ENCODE results near the gene FBXL17.
"Not testable (repeated sequence)": the region's sequence is repeated elsewhere in the genome, so short reads cannot be mapped to it uniquely, and the experiment has no call there.

FBXL17 gene

DNA sequence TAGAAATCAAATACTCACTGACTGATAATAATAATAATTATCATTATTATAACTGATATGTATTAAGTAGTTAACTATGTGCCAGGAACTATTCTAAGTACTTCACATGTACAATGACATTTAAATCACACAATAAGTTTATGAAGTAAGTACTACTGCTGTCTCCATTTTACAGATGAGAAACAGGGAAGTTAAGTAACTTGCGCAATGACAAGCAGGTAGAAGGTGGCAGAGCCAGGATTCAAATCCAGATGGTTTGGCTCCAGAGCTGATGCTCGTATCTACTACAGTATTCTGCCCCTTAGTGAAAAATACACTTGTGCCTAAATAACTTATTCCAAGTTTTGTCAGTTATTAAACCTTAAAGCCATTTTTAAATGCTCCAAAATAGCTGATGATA lies 217.3 kb downstream of the FBXL17 start:
- no peak for DNase-seq (ENCODE audit: low read depth in 2 of 2)

DNA sequence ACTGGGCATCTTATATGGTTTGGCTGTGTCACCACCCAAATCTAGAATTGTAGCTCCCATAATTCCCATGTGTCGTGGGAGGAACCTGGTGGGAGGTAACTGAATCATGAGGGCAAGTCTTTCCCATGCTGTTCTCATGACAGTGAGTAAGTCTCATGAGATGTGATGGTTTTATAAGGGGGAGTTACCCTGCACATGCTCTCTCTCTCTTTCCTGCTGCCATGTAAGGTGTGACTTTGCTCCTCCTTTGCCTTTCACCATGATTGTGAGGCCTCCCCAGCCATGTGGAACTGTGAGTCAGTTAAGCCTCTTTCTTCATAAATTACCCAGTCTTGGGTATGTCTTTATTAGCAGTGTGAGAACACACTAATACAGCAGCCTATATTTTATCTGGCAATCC lies 229.0 kb downstream of the FBXL17 start:
- DNase-seq (ENCODE audit: low read depth in 2 of 2): not testable (repeated sequence)

DNA sequence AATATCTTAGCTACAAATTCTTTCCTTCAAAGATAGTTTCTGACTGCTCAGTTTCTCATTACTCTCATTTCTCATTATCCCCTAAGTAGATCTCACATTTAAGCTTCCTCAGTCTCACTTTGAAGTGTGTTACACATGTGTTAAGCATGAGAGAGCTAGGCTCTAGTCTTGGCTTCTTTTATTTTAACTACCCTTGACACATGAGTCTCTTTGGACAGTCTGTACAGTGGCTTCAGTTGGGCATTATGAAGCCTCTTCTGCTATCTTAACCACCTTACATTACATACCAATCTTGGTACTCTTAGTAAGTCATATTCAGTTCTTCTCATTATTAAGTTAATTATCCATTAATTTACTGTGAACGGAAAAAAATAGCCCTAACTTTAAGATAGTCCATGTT lies 232.5 kb downstream of the FBXL17 start:
- DNase-seq (ENCODE audit: low read depth in 2 of 2): no peak

DNA sequence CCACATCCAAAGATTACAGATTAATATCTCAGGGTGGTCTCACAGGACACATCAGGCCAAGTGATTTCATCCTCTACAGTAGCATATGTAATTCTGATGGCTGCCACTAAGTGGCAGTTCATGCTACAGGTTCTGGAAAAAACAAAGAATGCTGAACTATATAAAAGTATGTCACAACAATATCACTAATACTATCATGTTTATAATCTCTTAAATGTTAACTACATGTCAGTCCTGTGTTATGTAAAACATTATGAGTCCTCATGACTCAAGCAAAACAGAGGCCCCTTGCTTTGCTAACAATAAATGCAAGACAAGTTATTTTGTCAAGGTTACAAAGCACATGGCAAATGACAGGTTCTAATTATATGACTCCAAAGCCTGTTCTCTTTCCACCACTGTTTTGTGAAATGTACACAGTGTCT lies 233.2 kb downstream of the FBXL17 start:
- DNase-seq (ENCODE audit: low read depth in 2 of 2): no peak

DNA sequence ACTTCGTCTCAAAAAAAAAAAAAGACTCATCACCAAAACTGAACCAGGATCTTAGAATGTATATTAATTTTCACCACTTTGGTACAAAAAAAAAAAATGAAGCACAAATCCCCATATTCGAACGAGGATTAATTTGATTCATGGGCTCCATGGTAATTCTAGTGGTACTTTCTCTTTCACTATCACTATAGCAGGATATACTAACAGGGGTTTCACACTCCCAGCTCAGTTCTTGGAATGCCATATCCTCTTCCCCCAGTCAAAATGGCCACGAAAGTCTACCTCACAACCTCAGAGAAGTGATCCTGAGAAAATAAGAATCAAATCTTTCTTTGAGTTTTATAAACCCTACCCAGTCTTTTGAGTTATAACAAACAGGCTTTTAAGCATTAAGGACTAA lies 235.7 kb downstream of the FBXL17 start:
- DNase-seq (ENCODE audit: low read depth in 2 of 2): no peak

DNA sequence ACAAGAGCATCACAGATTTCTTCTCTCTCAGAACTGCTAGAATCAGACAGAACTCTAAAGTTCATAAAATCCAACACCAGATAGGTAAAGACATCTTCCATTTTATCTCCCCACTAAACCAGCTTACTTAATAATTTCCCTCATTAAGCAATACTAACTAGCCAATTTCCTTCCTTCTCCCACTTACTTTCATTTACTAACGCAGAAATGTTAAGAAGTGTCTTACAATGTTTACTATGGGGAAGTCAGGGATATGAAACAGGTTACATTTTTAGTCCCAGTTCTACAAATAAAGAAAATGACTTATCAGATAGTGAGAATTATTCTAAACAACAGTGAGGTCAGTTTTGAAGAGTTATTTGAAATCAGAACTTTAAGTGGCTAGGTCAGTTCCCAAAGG lies 236.5 kb downstream of the FBXL17 start:
- DNase-seq (ENCODE audit: low read depth in 2 of 2): no peak

DNA sequence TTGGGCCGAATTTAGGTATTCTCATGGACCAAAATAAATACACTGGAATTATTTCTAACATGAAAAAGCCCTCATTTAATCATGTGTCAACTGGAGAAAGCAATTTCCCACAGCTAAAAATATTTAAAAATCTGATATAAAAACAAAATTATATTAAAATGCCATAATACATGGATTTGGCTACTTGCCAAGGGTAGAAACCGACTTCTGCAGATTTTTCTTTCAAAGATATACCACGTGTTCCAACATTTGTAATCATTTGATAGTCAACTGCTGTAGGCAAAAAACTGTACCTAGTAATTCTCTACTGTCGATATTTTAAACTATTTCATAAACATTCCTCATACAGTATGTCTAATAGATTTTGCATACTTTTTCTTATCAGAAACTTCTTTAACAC lies 237.6 kb downstream of the FBXL17 start:
- no peak for DNase-seq (ENCODE audit: low read depth in 2 of 2)

DNA sequence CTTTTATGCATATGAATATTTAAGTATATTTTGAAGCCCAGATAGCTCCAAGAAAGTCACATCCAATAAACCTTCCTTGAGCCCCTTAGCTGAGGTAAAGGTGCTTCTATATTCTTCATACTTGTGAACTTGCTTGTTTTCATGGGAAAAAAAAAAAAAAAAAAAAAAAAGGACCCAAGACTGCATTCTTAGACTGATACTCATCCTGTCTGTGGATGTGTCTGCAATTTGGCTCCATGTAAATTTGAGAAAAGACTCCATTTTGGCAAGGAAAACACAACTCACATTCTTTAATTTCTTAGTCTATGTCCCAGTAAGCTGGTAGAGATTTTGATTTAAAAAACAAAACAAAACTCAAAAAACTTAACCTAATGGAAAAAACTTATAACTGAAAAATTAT lies 238.3 kb downstream of the FBXL17 start:
- no peak for DNase-seq (ENCODE audit: low read depth in 2 of 2)

DNA sequence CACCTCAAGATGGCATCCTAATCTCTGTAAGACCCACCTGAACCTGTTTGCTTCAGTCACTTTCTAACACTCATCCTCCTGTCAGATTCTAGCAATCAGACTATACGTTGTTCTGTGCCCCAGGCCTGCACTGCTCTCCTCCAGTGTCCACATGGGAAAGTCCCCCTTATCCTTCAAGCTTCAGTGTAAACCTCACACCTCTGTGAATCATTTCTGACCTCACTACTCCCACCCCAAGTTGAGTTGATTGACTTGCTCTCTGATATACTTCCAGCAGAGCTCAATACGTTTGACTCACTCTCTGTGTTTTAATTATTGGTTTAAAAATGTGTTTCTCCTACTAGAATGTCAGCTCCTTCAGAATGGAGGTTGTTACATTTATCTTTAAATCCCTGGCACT lies 240.2 kb downstream of the FBXL17 start:
- no peak for DNase-seq (ENCODE audit: low read depth in 2 of 2)

DNA sequence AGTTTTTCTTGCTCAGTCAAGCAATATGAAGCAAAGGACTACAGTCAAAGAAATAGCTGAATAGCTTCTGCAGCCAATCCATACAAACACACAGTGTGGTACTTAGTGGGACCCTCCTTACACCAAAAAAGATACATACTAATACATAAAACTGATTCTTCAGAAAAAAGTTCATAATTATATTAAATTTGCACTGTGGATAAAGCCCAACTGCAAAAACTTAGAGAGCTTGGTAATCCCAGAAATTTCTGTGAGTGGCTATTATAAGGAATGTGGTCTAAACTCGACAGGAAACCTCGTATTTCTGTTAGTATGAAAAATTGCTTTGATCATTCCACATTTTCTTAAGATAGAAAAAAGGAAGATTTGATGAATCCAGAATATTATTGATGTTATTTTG lies 245.4 kb downstream of the FBXL17 start:
- no peak for DNase-seq (ENCODE audit: low read depth in 2 of 2)

DNA sequence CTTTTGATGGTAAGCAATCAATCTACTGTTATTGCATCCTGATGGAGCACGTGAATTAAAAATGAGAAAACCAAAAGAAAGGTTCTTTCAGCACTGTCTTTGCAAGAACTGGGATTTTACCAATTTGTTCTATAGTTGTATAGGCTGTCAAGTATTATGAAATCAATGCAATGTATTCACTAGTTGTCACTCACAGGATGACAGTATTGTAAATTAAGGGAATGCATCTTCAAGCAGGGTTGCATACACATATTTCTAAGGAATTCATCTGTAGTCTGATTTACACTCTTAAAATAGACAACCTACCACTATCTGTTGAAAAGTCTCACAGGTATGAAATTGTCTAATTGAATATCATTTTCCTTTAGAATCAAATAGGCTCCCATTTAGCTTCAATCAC lies 252.8 kb downstream of the FBXL17 start:
- no peak for DNase-seq (ENCODE audit: low read depth in 2 of 2)

DNA sequence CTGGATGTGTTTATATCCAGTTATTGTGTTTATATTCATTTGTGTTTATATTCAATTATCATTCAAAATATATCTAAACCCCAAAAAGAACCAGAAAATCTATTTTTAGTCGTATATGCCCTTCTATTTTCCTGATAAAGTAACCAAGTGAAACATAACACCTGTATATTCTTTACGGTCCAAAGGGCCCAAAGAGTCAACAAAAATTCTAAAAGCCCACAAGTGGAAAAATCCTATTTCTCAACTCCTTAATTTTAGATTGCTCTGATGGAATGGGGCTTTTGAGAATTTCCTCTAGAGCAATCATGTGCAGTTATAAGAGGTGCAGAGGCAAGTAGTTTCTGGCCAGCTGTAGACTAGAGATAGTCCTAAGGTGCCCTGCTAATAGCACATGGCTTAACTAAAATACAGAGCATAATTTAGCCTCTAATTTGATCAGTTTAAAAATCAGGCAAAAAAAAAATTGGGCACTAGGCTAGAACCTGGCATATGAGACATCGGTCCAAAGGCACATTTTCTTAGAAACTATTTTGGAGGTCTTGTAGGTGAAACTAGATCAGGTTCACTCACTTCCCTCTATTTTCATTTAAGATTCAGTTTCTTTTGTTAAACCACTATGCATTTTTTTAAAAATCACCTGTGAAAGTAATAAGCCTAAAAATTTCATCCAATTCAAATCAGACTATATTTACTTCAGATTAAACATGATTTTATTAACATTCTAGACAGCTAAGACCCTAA lies 256.0 kb downstream of the FBXL17 start:
- no peak for DNase-seq (ENCODE audit: low read depth in 2 of 2)

DNA sequence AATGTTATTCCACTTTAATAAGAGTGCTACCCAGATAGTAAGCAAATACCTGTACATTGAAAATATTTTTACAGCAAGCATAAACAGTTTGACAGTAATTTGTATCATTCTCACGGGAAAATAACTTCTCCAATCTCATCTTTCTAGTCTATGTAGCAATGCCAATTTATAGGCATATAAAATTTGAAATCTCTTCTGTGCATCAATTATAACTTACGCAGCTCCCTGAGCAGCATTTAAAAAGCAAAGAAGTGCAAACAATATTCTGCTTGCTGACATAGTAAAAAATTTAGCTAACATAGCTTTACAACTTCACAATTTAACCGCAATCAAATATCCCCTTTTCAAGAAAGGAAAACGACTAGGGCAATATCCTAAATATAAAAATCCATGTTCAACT lies 257.3 kb downstream of the FBXL17 start:
- DNase-seq (ENCODE audit: low read depth in 2 of 2): no peak

DNA sequence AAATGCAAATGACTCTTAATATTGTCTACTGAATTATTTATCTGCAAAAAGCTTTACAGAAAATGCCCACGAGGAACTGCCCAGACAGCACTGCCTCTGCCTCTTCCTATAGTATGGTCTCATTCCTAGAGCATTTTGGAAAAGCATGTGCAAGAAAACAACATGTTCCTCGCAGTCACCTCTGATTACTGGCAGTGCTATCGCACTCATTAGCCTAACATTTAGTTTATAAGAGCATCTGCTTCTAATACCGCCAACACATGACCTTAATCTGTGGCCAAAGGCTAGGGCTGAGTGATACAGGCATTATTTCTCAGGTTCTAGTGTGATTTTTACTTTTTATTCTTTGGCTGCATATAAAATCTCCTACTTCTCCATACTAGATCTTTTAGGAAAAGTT lies 259.2 kb downstream of the FBXL17 start:
- DNase-seq (ENCODE audit: low read depth in 2 of 2): no peak

DNA sequence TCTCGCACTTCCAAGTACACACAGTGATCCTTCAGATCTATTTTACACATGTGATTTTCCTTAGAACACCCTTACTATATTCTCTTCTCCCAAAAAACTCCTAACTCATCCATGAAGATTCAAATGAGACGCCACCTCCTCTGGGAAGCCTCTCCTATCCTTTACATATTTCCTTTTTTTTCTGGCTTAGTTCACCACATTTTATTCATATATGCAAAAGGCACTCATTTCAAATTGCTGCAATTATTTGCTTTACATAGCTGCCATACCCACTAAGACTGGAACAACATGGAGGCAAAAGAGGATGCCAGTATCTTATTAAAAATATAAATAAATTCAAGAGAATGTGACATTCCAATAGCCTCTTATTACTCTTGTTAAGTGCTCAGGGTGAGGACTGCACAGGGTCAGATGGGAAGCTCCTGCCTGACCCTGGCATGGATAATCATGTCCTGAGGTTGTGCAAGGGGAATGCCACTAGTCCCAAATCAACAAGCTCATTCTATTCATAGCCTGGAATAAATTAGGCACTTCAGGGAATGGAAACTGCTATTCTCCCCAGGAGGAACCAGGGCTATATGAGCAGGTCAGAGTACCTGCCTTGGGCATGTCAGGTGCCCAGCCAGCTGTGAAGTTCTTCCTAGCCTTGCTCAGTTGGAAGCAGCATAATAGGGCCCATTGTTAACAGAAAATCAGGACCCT lies 262.9 kb downstream of the FBXL17 start:
- no peak for DNase-seq (ENCODE audit: low read depth in 2 of 2)

DNA sequence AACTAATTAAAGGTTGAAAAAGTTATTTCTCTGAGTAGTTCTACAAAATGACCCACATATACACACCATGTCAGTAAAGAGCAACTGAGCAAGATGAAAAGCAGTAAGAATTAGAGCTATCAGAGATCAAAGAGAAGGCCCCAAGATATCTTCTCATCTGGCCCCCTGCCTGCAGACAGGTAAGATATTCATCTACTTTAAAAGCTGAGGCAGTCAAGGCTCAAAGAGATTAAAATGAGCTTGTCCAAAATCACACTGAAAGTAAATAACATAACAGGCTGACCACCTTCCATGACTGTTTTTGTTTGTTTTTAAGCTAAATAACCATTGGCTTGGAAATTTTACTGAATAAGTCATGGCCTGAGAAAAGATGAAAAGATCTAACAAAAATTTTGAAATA lies 266.2 kb downstream of the FBXL17 start:
- DNase-seq (ENCODE audit: low read depth in 2 of 2): no peak

DNA sequence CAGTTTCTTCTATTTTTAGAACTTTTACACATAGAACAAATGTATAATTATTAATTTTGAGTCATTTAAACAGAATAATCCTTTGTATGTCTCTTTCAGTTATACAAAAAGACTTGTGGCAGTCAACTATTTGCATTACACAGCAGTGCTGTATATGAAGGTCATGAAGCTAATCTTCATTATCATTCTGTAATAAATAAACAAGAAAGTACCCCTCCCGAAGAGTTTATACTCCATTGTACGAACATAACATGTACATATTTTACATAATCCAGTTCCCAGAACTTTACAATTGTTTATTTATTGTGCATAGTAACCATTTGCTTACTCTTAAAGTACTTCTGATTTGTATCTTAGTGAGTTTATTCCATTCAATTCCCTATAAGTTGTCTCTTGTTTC lies 267.9 kb downstream of the FBXL17 start:
- no peak for DNase-seq (ENCODE audit: low read depth in 2 of 2)

DNA sequence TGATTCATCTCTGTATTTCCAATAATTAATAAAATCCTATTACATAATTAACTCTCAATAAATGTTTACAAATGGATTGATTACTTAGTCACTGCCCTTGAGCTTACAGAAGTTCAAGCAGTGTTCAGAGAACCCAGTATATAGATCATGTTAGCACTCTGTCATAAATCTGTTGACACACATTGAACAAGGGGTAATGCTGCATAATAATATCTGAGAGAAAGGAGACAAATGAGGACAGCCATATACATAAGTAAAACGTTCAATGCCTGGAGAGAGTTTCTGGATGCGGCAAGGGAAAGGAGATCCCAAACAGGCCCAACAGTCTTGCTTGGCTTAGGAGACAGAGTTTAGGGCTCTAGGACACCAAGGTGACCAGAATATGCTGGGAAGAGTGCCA lies 270.2 kb downstream of the FBXL17 start:
- no peak for DNase-seq (ENCODE audit: low read depth in 2 of 2)

DNA sequence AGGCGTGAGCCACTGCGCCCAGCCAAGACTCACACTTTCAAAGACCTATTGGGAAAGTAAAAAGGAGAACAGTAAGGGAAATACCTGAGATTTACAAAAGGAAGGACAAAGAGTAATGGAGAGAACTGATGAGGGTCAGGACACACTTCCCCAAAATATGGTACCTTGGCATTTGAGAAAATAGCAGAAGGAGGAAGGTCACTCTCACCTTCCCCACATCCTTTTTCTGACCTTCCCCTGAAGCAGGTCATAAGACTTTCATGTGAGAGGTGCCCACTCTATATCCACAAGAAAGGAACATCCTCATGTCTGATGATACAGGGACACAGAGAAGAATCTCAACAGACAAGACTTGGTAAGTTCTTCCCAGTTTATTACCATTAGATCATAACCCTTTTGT lies 272.8 kb downstream of the FBXL17 start:
- DNase-seq (ENCODE audit: low read depth in 2 of 2): no peak

DNA sequence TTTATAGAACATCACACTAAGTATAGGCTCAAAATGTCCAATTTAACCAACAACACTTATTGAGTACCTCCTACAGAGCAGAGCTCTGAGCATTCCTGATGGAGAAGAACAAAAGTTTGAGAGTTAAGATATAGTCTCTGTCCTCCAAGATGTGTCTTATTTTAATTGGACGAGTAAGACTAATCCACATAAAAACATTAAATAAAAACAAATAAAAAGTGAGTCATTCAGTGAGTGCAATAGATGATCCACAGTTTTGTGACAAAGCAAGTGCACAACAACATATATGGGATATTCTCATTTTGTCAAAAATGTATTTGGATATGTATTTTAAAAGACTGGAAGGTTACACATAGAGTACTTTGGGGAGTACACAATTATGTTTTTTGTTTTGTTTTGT lies 277.4 kb downstream of the FBXL17 start:
- DNase-seq (ENCODE audit: low read depth in 2 of 2): no peak

DNA sequence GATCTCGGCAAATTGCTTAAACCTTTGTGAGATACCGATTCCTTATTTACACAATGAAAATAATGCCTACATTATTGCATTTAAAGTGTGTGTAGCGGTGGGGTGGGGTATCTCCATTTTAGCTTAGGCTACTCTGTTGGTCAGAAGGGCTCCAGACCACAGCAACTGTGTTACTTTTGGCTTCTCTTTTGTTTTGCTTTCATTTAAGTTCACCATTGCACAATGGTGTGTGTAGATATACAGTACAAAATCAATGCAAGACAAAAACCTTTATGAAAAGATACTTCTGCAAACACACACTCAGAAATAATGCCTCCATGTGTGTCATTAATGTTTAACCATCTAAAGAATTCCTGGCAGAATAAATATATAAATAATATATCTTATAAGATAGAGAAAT lies 279.4 kb downstream of the FBXL17 start:
- no peak for DNase-seq (ENCODE audit: low read depth in 2 of 2)

DNA sequence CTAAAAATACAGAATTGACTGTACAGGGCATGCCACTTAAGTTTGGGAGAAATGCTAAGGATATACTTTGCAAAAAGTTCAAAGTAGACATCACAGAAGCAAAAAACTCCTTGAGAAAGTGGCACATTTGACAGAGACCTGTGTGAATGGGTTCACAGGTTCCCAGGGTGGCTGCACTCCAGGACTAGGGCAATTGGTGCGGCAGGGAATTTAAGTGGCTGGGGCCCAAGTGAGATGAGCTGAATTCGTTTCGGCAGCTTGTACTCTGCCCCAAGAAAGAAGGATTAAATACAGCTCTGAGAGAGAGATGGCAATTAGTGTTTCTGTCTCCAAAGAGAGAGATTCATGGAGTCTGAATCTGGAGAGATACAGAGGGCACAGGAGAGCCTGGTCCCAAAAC lies 280.1 kb downstream of the FBXL17 start:
- no peak for DNase-seq (ENCODE audit: low read depth in 2 of 2)

DNA sequence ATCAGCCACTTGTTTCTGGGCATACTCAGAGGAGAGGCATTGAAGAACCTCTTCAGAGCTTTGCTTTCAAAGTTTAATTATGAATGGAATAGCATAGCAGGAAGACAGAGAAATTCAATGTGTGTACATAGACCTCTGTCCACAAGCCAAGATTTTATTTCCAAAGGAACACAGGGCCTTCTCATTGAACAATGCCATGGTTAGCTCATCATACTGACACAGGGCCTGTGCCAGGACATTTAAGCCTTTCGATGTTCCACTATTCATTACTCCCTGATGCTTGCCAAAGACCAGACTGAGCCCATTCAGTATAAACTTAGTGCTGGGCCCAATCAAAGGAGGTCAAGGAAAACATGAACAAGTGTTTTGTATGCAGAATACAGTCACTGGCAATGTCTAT lies 280.8 kb downstream of the FBXL17 start:
- DNase-seq (ENCODE audit: low read depth in 2 of 2): no peak

DNA sequence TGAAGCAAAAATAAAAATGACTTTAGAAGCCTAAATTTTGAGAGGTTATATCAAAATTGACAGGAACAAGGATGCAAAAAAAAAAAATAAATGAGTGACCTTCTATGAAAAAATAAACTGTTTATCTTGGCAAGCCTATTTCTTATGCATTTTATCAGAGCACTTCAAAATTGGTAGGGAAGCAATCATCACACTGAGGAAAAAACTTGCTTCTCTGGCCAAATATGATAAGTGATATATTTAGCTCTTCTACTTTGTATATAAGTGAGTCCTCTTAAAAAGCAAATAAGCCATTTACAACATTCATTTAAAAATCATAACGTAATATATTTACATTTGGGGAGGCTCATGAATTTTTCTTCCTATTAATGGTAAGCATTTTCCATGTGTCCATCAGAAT lies 287.1 kb downstream of the FBXL17 start:
- no peak for DNase-seq (ENCODE audit: low read depth in 2 of 2)
